Glutamatergic neuron (in vitro differentiated cells): ENCODE results near the gene RAB7B. TPM values are rescaled to one million over a fixed set of nuclear protein-coding genes. Genes with fewer than 3 reads are reported as not detected.

Source experiments
- DNase-seq: peaks from one replicate; pipeline ENCODE4 v3.0.0; 2022
- H3K27ac Mint-ChIP-seq: one replicate; pipeline ENCODE4 v1.8.0; 2020; ENCODE audit warnings: mild to moderate bottlenecking, mixed read lengths, inconsistent platforms; ENCODE audit not compliant: unreplicated experiment
- H3K27me3 Mint-ChIP-seq: one replicate; pipeline ENCODE4 v1.8.0; 2020; ENCODE audit warnings: mild to moderate bottlenecking, moderate library complexity, mixed read lengths, inconsistent platforms; ENCODE audit not compliant: unreplicated experiment
- H3K36me3 Mint-ChIP-seq: one replicate; pipeline ENCODE4 v1.8.0; 2020; ENCODE audit warnings: mild to moderate bottlenecking, mixed read lengths, inconsistent platforms; ENCODE audit not compliant: unreplicated experiment
- H3K4me1 Mint-ChIP-seq: one replicate; pipeline ENCODE4 v1.8.0; 2020; ENCODE audit warnings: mild to moderate bottlenecking, low read depth, mixed read lengths, inconsistent platforms; ENCODE audit not compliant: unreplicated experiment
- H3K4me3 Mint-ChIP-seq: one replicate; pipeline ENCODE4 v1.8.0; 2020; ENCODE audit warnings: mild to moderate bottlenecking, mixed read lengths, inconsistent platforms; ENCODE audit not compliant: unreplicated experiment
- H3K9me3 Mint-ChIP-seq: one replicate; pipeline ENCODE4 v1.8.0; 2020; ENCODE audit warnings: mild to moderate bottlenecking, moderate library complexity, mixed read lengths, inconsistent platforms; ENCODE audit not compliant: unreplicated experiment
- CTCF ChIP-seq: fragments of 200-600 bp; sonication (generic); IDR thresholded peaks from one replicate; pipeline ENCODE4 v1.5.0; 2021; ENCODE audit not compliant: partially characterized antibody, unreplicated experiment
- total RNA-seq: library from RNA; stranded (reverse); fragmentation: NEBNext Ultra II Directional; extraction: Animal tissue kit (Norgen Biotek cat#: 25700); gene quantifications from one replicate; pipeline ENCODE4 v1.2.1, GENCODE V29; 2021; ENCODE audit not compliant: unreplicated experiment

The RAB7B gene
- total RNA-seq, 1 donor from 2014 or later = not detected

GRCh38 chr1:205969229-205969628 lies 34.0 kb downstream of the RAB7B start:
- H3K36me3 Mint-ChIP-seq = no peaks in the 10 kb centered on the region
- no peak overlapping the region for H3K27ac Mint-ChIP-seq
- peaks cover 9% of the 10 kb centered on the region for H3K27me3 Mint-ChIP-seq
- peaks cover 3% of the 10 kb centered on the region for H3K9me3 Mint-ChIP-seq
- peaks cover 10% of the 10 kb centered on the region for H3K4me1 Mint-ChIP-seq
- H3K4me3 Mint-ChIP-seq = no peak overlapping the region
- TF ChIP-seq CTCF = no peak
- DNase-seq = no peak

- DNase-seq = no peak
- no peak overlapping the region for H3K27ac Mint-ChIP-seq
- H3K4me1 Mint-ChIP-seq = peaks cover 10% of the 10 kb centered on the region
- H3K9me3 Mint-ChIP-seq = peaks cover 3% of the 10 kb centered on the region
- peaks cover 5% of the 10 kb centered on the region for H3K27me3 Mint-ChIP-seq
- no peak for TF ChIP-seq CTCF
- H3K4me3 Mint-ChIP-seq = peak overlapping the region; percentile 25
- no peaks in the 10 kb centered on the region for H3K36me3 Mint-ChIP-seq
These were observed 35.5 kb downstream of the RAB7B start for GRCh38 chr1:205967554-205968335.

GRCh38 chr1:205965036-205965884 lies 37.9 kb downstream of the RAB7B start:
- Mint-ChIP-seq H3K9me3 (peaks cover 5% of the 10 kb centered on the region), H3K4me3 (no peak overlapping the region), H3K27me3 (peaks cover 3% of the 10 kb centered on the region), H3K27ac (no peak overlapping the region), H3K36me3 (no peaks in the 10 kb centered on the region), H3K4me1 (peaks cover 12% of the 10 kb centered on the region)
- no peak for TF ChIP-seq CTCF
- no peak for DNase-seq

GRCh38 chr1:205963352-205964155 lies 39.6 kb downstream of the RAB7B start:
- Mint-ChIP-seq H3K27ac (no peak overlapping the region), H3K27me3 (peaks cover 3% of the 10 kb centered on the region), H3K36me3 (no peaks in the 10 kb centered on the region), H3K9me3 (peaks cover 5% of the 10 kb centered on the region), H3K4me3 (no peak overlapping the region), H3K4me1 (peaks cover 17% of the 10 kb centered on the region)
- no peak for TF ChIP-seq CTCF
- DNase-seq = no peak
